ENCODE data around the gene QSOX2. TPM values are rescaled to one million over a fixed set of nuclear protein-coding genes. Genes with fewer than 3 reads are reported as not detected.
A peak's percentile ranks its signal among the peaks of the same experiment; 100 is the strongest.

QSOX2 gene
- polyA plus RNA-seq, 2 of the 4 experiments (the other 2 are of a cell fraction): 22.3 to 30.2 TPM

- 55% methylated on average over 20 of the region's 28 CpGs for WGBS (ENCODE audit: missing lambda C conversion rate)
- ChIA-PET CTCF (interaction anchor here (0.9 to 5.1 kb wide), 13 partner anchors 7 to 671 kb away, joined by 3 to 39 read pairs (median 4); partner anchors contain the start of gene TMEM250), POLR2A (interaction anchor here (1.2 kb wide), 1 partner anchor 8 kb away, joined by 5 read pairs; no protein-coding TSS in a partner anchor)
- no peak overlapping the region for H3K4me3 ChIP-seq
- DNase-seq (ENCODE audit: low read depth in 1 of 2, low spot score in 1 of 2) (no peak), ATAC-seq (peak in 1 of 2 experiments; percentile 15; a peak in 3 of 6 replicates), FAIRE-seq (no peak)
- H3K4me2 ChIP-seq: no peak overlapping the region
- no peaks in the 10 kb centered on the region for H3K4me1 ChIP-seq
- no peak for TF ChIP-seq CBX8 (IDR thresholded peaks at IDR 0.05)
- TF ChIP-seq NFE2L2 (conservative IDR thresholded peaks at IDR 0.05; ENCODE audit: low read length): no peak
- H3K27ac ChIP-seq: no peak overlapping the region
- no peaks in the 10 kb centered on the region for H3K9me3 ChIP-seq
Observed at GRCh38 chr9:136274786-136275654, 29.4 kb upstream of the QSOX2 start.

- POLR2A ChIA-PET: no interaction called here
- H3K27ac ChIP-seq: no peak overlapping the region
- H3K9me3 ChIP-seq: no peaks in the 10 kb centered on the region
- 67% methylated on average over 13 of the region's 28 CpGs for WGBS (ENCODE audit: missing lambda C conversion rate)
- CTCF ChIA-PET: interaction anchor here (0.7 to 5.1 kb wide), 7 partner anchors 10 to 51 kb away, joined by 3 to 39 read pairs (median 3); no protein-coding TSS in a partner anchor
- FAIRE-seq: no peak
- DNase-seq (ENCODE audit: low read depth in 1 of 2, low spot score in 1 of 2): no peak
- H3K4me1 ChIP-seq: no peaks in the 10 kb centered on the region
- no peak overlapping the region for H3K4me3 ChIP-seq
- TF ChIP-seq MAX (IDR thresholded peaks at IDR 0.05): no peak
- no peak overlapping the region for H3K4me2 ChIP-seq
- no peak; a peak in 1 of 6 replicates for ATAC-seq
Observed at GRCh38 chr9:136273921-136274785, 28.5 kb upstream of the QSOX2 start.

GRCh38 chr9:136273244-136273865 lies 27.7 kb upstream of the QSOX2 start:
- no peak overlapping the region for H3K4me3 ChIP-seq
- no peak overlapping the region for H3K27ac ChIP-seq
- H3K4me2 ChIP-seq: no peak overlapping the region
- POLR2A ChIA-PET: no interaction called here
- peak; percentile 18 for FAIRE-seq
- no peaks in the 10 kb centered on the region for H3K9me3 ChIP-seq
- TF ChIP-seq ZFP36 (IDR thresholded peaks at IDR 0.05; ENCODE audit: borderline replicate concordance, partially characterized antibody): no peak
- no peaks in the 10 kb centered on the region for H3K4me1 ChIP-seq
- no peak for ATAC-seq
- CTCF ChIA-PET: interaction anchor here (0.7 to 5.1 kb wide), 4 partner anchors 10 to 50 kb away, joined by 3 to 39 read pairs (median 3); no protein-coding TSS in a partner anchor
- no peak for DNase-seq (ENCODE audit: low read depth in 1 of 2, low spot score in 1 of 2)
- 72% methylated on average over 14 of the region's 14 CpGs for WGBS (ENCODE audit: missing lambda C conversion rate)

GRCh38 chr9:136270173-136270705 lies 24.6 kb upstream of the QSOX2 start:
- peaks cover 5% of the 10 kb centered on the region; the same call in 1 of the 3 replicates for H3K4me1 ChIP-seq
- no peak for ATAC-seq
- TF ChIP-seq RFX5 (IDR thresholded peaks at IDR 0.05): no peak
- no peak for TF ChIP-seq ZSCAN20 (CRISPR knock-in tag; IDR thresholded peaks at IDR 0.05)
- no peak for TF ChIP-seq MYC (IDR thresholded peaks at IDR 0.05; ENCODE audit: borderline replicate concordance, low read length)
- TF ChIP-seq HOXA7 (CRISPR knock-in tag; IDR thresholded peaks at IDR 0.05): no peak
- no peak for TF ChIP-seq HES2 (IDR thresholded peaks at IDR 0.05)
- no peak for TF ChIP-seq USF2 (IDR thresholded peaks at IDR 0.05)
- no peak for TF ChIP-seq POLR2AphosphoS2 (conservative IDR thresholded peaks at IDR 0.05; ENCODE audit: low read length)
- no peak for TF ChIP-seq BCL3 (IDR thresholded peaks at IDR 0.05)
- no peak for TF ChIP-seq ATOH8 (CRISPR knock-in tag; IDR thresholded peaks at IDR 0.05; ENCODE audit: low read depth)
- TF ChIP-seq PBX3 (IDR thresholded peaks at IDR 0.05): no peak
- no peak for TF ChIP-seq POLR2A (IDR thresholded peaks at IDR 0.05; ENCODE audit: low read length)
- no peak for TF ChIP-seq CBX2 (IDR thresholded peaks at IDR 0.05; ENCODE audit: borderline replicate concordance, low read depth)
- no peak for TF ChIP-seq CBX8 (IDR thresholded peaks at IDR 0.05)
- TF ChIP-seq HEYL (CRISPR knock-in tag; IDR thresholded peaks at IDR 0.05): no peak
- no peak for TF ChIP-seq CEBPB (IDR thresholded peaks at IDR 0.05)
- TF ChIP-seq ZC3H11A (IDR thresholded peaks at IDR 0.05): no peak
- no peak for TF ChIP-seq TFCP2L1 (CRISPR knock-in tag; IDR thresholded peaks at IDR 0.05)
- TF ChIP-seq CHD2 (IDR thresholded peaks at IDR 0.05; ENCODE audit: low read length, partially characterized antibody): no peak
- TF ChIP-seq KDM5A (IDR thresholded peaks at IDR 0.05): no peak
- H3K9me3 ChIP-seq: no peaks in the 10 kb centered on the region
- H3K4me3 ChIP-seq: no peak overlapping the region
- FAIRE-seq: no peak
- POLR2A ChIA-PET: no interaction called here
- 69% methylated on average over 13 of the region's 13 CpGs for WGBS (ENCODE audit: missing lambda C conversion rate)
- CTCF ChIA-PET: interaction anchor here (1.2 to 4.7 kb wide), 2 partner anchors 13 to 18 kb away, joined by 3 to 49 read pairs; no protein-coding TSS in a partner anchor
- H3K27ac ChIP-seq: no peak overlapping the region
- no peak for DNase-seq (ENCODE audit: low read depth in 1 of 2, low spot score in 1 of 2)
- H3K4me2 ChIP-seq: no peak overlapping the region
